HUES6 (cell line): ENCODE data around the gene LYSMD2.

ENCODE experiments used
- H3K27ac ChIP-seq: 2 replicates; pipeline ENCODE4 v1.7.0; 2013; ENCODE audit warnings: low read depth, mild to moderate bottlenecking, low read length, inconsistent platforms
- H3K27me3 ChIP-seq: 2 replicates; pipeline ENCODE4 v1.6.1; 2013; ENCODE audit warnings: low read length; ENCODE audit not compliant: control insufficient read depth, insufficient read depth
- H3K36me3 ChIP-seq: 2 replicates; pipeline ENCODE4 v1.6.1; 2013; ENCODE audit warnings: low read length; ENCODE audit not compliant: control insufficient read depth, insufficient read depth
- H3K4me1 ChIP-seq: 2 replicates; pipeline ENCODE4 v1.6.1; 2013; ENCODE audit warnings: low read length; ENCODE audit not compliant: control insufficient read depth, insufficient read depth
- H3K4me3 ChIP-seq: 2 replicates; pipeline ENCODE4 v1.5.1; 2013; ENCODE audit warnings: low read depth, low read length
- H3K9ac ChIP-seq: one replicate; pipeline ENCODE4 v1.6.1; 2013; ENCODE audit warnings: mild to moderate bottlenecking, low read length
- H3K9me3 ChIP-seq: 2 replicates; pipeline ENCODE4 v1.6.1; 2013; ENCODE audit warnings: low read depth, low read length; ENCODE audit not compliant: control insufficient read depth, insufficient read depth

LYSMD2 gene

DNA sequence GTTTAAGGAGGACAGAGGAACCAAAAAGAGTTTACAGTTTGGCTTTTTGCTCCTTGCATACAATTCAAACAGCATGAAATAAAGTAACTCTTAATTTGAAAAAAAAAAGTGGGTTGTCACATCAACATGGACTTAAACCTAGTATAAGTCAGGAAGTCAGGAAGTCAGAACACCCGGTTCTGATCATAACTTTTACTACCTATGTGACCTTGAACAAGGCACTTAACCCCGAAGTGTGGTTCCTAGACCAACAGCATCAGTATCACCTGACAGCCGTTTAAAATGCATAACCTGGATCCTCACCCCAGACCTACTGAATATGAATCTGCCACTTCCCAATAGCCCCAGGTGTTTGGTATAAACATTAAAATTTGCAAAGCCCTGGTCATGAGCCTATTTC lies 18.7 kb downstream of the LYSMD2 start:
- H3K9ac ChIP-seq = no peak overlapping the region
- H3K27ac ChIP-seq = no peak overlapping the region
- H3K27me3 ChIP-seq = no peaks in the 10 kb centered on the region
- no peaks in the 10 kb centered on the region for H3K9me3 ChIP-seq
- no peak overlapping the region for H3K4me3 ChIP-seq
- peaks cover 2% of the 10 kb centered on the region; the same call in 1 of the 2 replicates for H3K36me3 ChIP-seq
- H3K4me1 ChIP-seq = no peaks in the 10 kb centered on the region; the same call in 1 of the 2 replicates

- H3K9ac ChIP-seq = no peak overlapping the region
- no peaks in the 10 kb centered on the region for H3K27me3 ChIP-seq
- H3K4me3 ChIP-seq = no peak overlapping the region
- no peaks in the 10 kb centered on the region; the same call in 1 of the 2 replicates for H3K4me1 ChIP-seq
- no peak overlapping the region for H3K27ac ChIP-seq
- no peaks in the 10 kb centered on the region for H3K9me3 ChIP-seq
- peaks cover 2% of the 10 kb centered on the region; the same call in 1 of the 2 replicates for H3K36me3 ChIP-seq
Observed at GRCh38 chr15:51718219-51718618, 19.2 kb downstream of the LYSMD2 start.

DNA sequence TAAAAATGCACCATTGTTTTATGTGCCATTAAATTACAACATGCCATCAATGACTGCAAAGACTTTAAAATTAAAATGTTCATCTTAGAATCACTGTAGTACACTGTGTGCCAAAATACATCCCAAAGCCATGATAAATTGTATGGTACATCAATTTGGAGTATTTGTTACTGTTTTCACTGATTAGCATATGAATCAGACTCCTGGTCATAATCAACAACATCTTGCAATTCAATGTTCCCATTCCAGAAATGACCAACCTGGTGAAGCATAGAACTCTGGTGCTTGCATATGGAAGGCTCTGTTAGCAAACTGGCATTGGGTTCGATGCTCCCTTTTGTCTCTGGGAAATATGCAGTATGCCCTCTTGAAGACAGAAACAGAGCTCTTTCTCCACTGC lies 22.5 kb downstream of the LYSMD2 start:
- no peak overlapping the region for H3K4me3 ChIP-seq

GRCh38 chr15:51714162-51714561 lies 23.3 kb downstream of the LYSMD2 start:
- H3K4me3 ChIP-seq = no peak overlapping the region
- H3K36me3 ChIP-seq = peaks cover 2% of the 10 kb centered on the region; the same call in 1 of the 2 replicates
- H3K27ac ChIP-seq = no peak overlapping the region
- H3K9me3 ChIP-seq = no peaks in the 10 kb centered on the region
- no peaks in the 10 kb centered on the region; the same call in 1 of the 2 replicates for H3K4me1 ChIP-seq
- H3K9ac ChIP-seq = no peak overlapping the region
- H3K27me3 ChIP-seq = no peaks in the 10 kb centered on the region

More for the DNA sequence above, 22.5 kb downstream of the LYSMD2 start:
- H3K27ac ChIP-seq = no peak overlapping the region
- no peaks in the 10 kb centered on the region; the same call in 1 of the 2 replicates for H3K4me1 ChIP-seq
- no peaks in the 10 kb centered on the region for H3K27me3 ChIP-seq
- no peaks in the 10 kb centered on the region for H3K9me3 ChIP-seq
- H3K9ac ChIP-seq = no peak overlapping the region
- H3K36me3 ChIP-seq = peaks cover 2% of the 10 kb centered on the region; the same call in 1 of the 2 replicates

DNA sequence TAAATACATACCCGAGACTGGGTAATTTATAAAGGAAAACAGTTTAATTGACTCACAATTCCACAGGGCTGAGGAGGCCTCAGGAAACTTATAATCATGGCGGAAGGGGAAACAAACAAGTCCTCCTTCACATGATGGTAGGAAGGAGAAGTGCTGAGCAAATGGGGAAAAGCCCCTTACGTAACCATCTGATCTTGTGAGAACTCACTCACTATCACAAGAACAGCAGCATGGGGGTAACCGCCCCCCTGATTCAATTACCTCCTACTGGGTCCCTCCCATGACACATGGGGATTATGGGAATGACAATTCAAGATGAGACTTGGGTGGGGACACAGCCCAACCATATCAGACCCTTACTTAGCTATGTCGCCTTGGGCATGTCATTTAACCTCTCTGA lies 28.4 kb downstream of the LYSMD2 start:
- no peaks in the 10 kb centered on the region; the same call in 1 of the 2 replicates for H3K36me3 ChIP-seq
- no peak overlapping the region for H3K4me3 ChIP-seq
- no peaks in the 10 kb centered on the region for H3K4me1 ChIP-seq
- H3K9me3 ChIP-seq = no peaks in the 10 kb centered on the region
- H3K27me3 ChIP-seq = no peaks in the 10 kb centered on the region
- H3K27ac ChIP-seq = no peak overlapping the region
- H3K9ac ChIP-seq = no peak overlapping the region

DNA sequence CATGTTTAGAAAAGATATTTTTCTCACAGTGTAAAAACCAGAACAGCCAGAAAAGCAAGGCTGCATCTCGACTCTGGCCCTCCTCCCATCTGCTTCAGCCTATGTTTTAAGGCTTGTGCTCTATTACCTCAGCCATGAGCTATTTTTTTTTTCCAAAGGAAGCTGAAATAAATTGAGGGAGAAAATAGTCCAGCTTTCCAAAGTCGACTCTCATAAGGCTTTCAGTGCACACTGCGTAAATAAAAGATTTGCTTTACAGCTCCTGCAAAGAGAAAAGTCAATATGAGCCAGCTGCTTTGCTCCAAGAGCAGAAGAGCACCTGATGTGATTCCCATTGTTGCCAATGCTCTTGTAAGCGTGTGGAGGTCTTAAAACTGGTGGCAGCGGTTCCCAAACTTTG lies 29.4 kb downstream of the LYSMD2 start:
- H3K4me1 ChIP-seq = no peaks in the 10 kb centered on the region
- H3K4me3 ChIP-seq = no peak overlapping the region
- no peak overlapping the region for H3K9ac ChIP-seq
- H3K36me3 ChIP-seq = no peaks in the 10 kb centered on the region; the same call in 1 of the 2 replicates
- H3K27ac ChIP-seq = no peak overlapping the region
- no peaks in the 10 kb centered on the region for H3K9me3 ChIP-seq
- H3K27me3 ChIP-seq = no peaks in the 10 kb centered on the region

- no peaks in the 10 kb centered on the region for H3K9me3 ChIP-seq
- H3K4me3 ChIP-seq = no peak overlapping the region
- H3K4me1 ChIP-seq = no peaks in the 10 kb centered on the region
- no peaks in the 10 kb centered on the region; the same call in 1 of the 2 replicates for H3K36me3 ChIP-seq
- no peak overlapping the region for H3K9ac ChIP-seq
- no peaks in the 10 kb centered on the region for H3K27me3 ChIP-seq
- no peak overlapping the region for H3K27ac ChIP-seq
Observed at GRCh38 chr15:51706926-51707608, 30.4 kb downstream of the LYSMD2 start.

GRCh38 chr15:51706291-51706690 lies 31.2 kb downstream of the LYSMD2 start:
- no peaks in the 10 kb centered on the region for H3K9me3 ChIP-seq
- no peaks in the 10 kb centered on the region for H3K4me1 ChIP-seq
- H3K4me3 ChIP-seq = no peak overlapping the region
- H3K36me3 ChIP-seq = no peaks in the 10 kb centered on the region; the same call in 1 of the 2 replicates
- H3K27ac ChIP-seq = no peak overlapping the region
- no peak overlapping the region for H3K9ac ChIP-seq
- H3K27me3 ChIP-seq = no peaks in the 10 kb centered on the region

DNA sequence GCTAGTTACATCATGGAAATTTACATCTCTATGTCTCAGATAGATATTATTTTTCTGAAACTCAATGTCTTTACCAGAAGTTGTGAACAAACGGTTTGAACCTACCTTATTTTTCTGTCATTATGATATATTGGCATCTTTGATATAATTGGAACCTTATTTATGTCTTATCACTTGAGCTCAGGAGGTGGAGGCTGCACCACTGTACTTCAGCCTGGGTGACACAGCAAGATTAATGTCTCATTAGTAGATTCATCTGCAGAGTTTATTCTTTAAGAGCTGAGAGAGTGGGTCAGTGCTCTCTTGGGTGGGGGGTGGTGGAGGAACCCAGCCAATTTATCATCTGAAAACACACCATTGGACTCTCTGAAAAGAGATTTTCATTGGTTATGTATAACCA lies 34.7 kb downstream of the LYSMD2 start:
- Histone ChIP-seq H3K9ac (no peak overlapping the region), H3K4me1 (no peaks in the 10 kb centered on the region), H3K27me3 (no peaks in the 10 kb centered on the region), H3K36me3 (peaks cover 8% of the 10 kb centered on the region; the same call in 1 of the 2 replicates), H3K9me3 (no peaks in the 10 kb centered on the region), H3K4me3 (no peak overlapping the region), H3K27ac (no peak overlapping the region)

DNA sequence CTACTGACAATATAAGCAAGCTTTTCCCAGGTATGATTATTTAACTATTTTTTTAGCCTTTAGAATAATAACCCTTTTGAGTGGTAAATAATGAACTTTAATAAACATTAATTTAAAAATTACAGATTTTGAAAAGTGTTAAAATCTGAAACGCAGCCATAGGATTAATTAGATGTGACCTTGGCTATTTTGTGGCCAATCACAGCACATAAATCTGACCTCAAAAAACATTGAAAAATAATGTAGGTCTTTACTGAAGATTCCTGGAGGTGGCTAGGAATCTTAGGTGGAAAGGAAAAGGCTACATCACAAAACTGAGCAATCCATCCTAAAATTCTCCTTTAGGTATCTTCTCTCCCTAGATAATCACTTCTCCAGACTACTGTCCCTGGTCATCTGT lies 38.1 kb downstream of the LYSMD2 start:
- Histone ChIP-seq H3K9me3 (no peaks in the 10 kb centered on the region), H3K4me3 (no peak overlapping the region), H3K27me3 (no peaks in the 10 kb centered on the region), H3K27ac (no peak overlapping the region), H3K9ac (no peak overlapping the region), H3K36me3 (peaks cover 8% of the 10 kb centered on the region; the same call in 1 of the 2 replicates), H3K4me1 (no peaks in the 10 kb centered on the region)

DNA sequence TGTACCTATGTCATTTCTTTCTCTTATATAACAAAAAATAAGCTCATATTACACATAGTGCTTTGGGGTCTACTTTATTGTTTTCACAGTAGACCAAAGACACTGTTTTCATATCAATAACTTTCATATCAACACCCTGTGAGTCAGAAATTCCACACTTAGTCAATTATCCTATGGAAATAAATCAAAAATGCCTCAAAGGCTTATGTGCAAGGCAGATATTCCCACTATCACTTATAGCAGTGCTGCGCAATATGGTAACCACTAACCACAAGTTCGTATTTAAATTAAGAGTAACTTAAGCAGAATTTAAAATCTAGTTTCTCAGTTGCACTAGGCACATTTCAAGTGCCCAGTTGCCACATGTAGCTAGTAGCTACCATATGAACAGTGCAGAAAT lies 40.3 kb downstream of the LYSMD2 start:
- Histone ChIP-seq H3K27me3 (no peaks in the 10 kb centered on the region), H3K36me3 (peaks cover 11% of the 10 kb centered on the region; the same call in 1 of the 2 replicates), H3K9ac (no peak overlapping the region), H3K4me3 (no peak overlapping the region), H3K27ac (no peak overlapping the region), H3K9me3 (no peaks in the 10 kb centered on the region), H3K4me1 (no peaks in the 10 kb centered on the region)
